HG02588 (cell line): ENCODE measurements around the gene PGLYRP1.

ENCODE experiments used
- ATAC-seq: cut with Tn5 transposase; IDR thresholded peaks from one replicate; pipeline ENCODE4 v1.9.1; 2021; ENCODE audit warnings: mild to moderate bottlenecking, moderate library complexity; ENCODE audit not compliant: unreplicated experiment

PGLYRP1 gene

DNA sequence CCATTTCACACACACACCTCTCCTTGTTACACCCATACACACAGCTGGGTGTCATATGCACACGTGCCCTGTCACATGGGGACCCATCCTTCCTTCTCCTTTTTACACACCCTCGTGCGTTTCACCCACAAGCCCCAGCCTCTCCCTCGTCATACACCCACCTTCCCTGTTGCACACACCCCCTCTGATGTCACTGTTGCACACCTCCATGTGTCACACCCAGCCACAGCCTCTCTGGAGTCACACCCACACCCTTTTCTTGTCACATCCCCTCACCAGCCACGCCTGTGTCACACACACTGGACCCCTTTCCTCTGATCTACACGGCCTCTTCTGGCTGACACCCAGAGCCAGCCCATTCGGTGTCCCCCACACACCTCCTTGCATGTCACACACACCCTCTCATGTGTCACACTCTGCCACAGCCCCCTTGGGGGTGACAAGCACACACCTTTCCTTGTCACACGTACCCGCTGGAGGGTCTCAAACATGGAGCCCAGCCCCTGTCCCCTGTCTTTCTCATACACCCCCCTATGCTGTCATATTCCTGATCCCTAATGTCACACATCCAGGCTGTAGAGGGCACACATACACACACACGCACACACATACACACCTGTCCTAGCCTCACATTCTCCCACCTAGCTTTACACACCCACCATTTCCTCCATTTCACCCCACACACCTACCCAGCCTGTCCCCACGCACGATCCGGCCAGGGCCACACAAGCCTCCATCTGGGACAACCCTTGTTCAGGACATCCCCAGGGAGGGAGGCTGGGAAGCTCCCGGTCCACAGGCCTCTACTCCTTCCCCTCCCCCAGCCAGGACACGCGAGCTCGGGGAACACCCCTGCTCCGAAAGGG, 50.5 kb downstream of the PGLYRP1 start:
- ATAC-seq = no peak

DNA sequence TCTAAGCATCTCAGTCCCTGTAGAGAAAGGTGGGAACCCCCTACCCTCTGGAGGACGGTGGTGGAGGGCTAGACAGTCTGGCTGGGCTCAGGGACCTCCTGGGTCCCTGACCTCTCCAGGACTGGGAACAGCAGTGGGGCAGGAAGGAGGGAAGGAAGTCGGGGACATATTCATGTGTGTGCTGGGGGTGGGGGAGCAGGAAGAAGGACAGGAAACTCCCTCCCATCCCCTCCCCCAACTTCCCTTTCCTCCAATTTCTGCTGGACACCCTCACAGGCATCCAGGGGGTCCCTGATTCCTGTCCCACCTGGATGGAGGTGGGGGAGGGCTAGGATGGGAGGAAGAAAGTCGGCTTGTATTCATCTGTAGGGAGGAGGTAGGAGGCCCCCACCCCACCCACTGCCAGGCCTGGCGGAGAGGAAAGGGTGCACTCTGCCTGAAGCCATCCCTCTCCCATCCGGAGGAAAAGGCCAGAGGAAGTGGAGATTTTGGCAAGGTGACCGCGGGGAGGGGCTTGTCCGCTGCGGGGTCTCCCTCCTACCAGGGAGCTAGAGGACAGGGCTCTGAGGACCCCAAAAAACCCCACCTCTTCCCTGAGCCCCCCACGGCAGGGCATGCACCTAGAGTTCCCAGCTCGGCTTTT, 51.5 kb downstream of the PGLYRP1 start:
- ATAC-seq = no peak

DNA sequence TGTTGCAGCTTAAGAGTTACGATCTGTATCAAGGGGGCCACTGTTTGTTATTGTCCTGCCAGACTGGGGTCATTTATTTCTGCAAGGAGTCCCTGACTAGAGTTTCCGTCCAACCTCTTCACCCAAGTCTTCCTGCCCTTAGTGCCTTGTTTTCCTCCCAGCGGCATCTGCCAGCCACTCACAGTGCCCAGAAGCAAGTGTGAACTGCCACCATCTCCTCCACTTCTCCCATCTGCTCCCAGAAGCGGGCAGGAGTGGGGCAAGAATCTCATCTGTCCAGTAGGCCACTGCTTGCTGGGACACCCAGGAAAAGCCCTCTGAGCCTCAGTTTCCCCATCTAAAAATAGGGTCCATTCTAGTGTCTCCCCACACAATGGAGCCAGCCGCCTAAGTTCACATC, 53.2 kb downstream of the PGLYRP1 start:
- no peak for ATAC-seq
